ENCODE results near the gene IGF2BP2. TPM values are rescaled to one million over a fixed set of nuclear protein-coding genes. Genes with fewer than 3 reads are reported as not detected.

The IGF2BP2 gene
- total RNA-seq, 1 experiment from 2014 or later: 135 TPM

- no peak for TF ChIP-seq ZNF274 (IDR thresholded peaks at IDR 0.05; ENCODE audit: low read depth, low read length)
Measured at GRCh38 chr3:185713015-185713414, 111.8 kb downstream of the IGF2BP2 start (continued).

- H3K27ac ChIP-seq (ENCODE audit: low read depth, low read length): no peak overlapping the region
- peaks cover 23% of the 10 kb centered on the region; the same call in 1 of the 2 replicates for H4K20me1 ChIP-seq (ENCODE audit: insufficient read depth)
- H3K9me3 ChIP-seq (ENCODE audit: control insufficient read depth in 1 of 2, insufficient read depth in 1 of 2, low read depth in 1 of 2, low read length in 2 of 2): no peaks in the 10 kb centered on the region
- BruUV-seq (replicated peaks): no TSS peak
- peaks cover 99% of the 10 kb centered on the region for H3K79me2 ChIP-seq (ENCODE audit: insufficient read depth, low read length)
- no peak overlapping the region for H3K4me3 ChIP-seq (replicated peaks in 1 of 2; ENCODE audit: low read depth in 1 of 2, low read length in 2 of 2)
- ChIA-PET POLR2A (no interaction called here), RAD21 (ENCODE audit: low non-redundant PET in 1 of 2, low total read pairs in 2 of 2, uncharacterized antibody in 2 of 2, unreplicated experiment in 2 of 2) (no interaction called here), CTCF (interaction anchor here (1.1 kb wide), 1 partner anchor 52 kb away, joined by 3 read pairs; no protein-coding TSS in a partner anchor)
- no peak overlapping the region for H2AFZ ChIP-seq (ENCODE audit: low read depth, low read length, poor library complexity, severe bottlenecking)
- ATAC-seq (no peak), DNase-seq (ENCODE audit: low read depth, low spot score) (no peak)
- intact Hi-C loops (cut with micrococcal nuclease): no loop called here
- H3K4me2 ChIP-seq (ENCODE audit: low read length): no peak overlapping the region
- H3K27me3 ChIP-seq (ENCODE audit: insufficient read depth, low read length): no peaks in the 10 kb centered on the region
- H3K9me2 ChIP-seq (ENCODE audit: insufficient read depth): no peaks in the 10 kb centered on the region
- no peak overlapping the region for H3K9ac ChIP-seq (ENCODE audit: low read length)
- H3K4me1 ChIP-seq (ENCODE audit: control insufficient read depth in 1 of 2, insufficient read depth in 2 of 2, low read length in 2 of 2): peaks cover 21 to 36% of the 10 kb centered on the region in 2 experiments
- TF ChIP-seq CBX3 (IDR thresholded peaks at IDR 0.05; ENCODE audit: low read depth) (no peak), EZH2phosphoT487 (IDR thresholded peaks at IDR 0.05; ENCODE audit: borderline replicate concordance) (no peak), RAD21 (IDR thresholded peaks at IDR 0.05; ENCODE audit: low read depth) (no peak), YY1 (IDR thresholded peaks at IDR 0.05; ENCODE audit: extremely low read depth, insufficient replicate concordance, low read depth, low read length) (no peak)
- H3K36me3 ChIP-seq (ENCODE audit: control insufficient read depth in 1 of 2, insufficient read depth in 2 of 2, low read length in 2 of 2): no peaks in the 10 kb centered on the region
Measured at GRCh38 chr3:185712337-185712736, 112.5 kb downstream of the IGF2BP2 start.

- H3K27ac ChIP-seq (ENCODE audit: low read depth, low read length): no peak overlapping the region
- DNase-seq (ENCODE audit: low read depth, low spot score) (no peak), ATAC-seq (no peak)
- peaks cover 23% of the 10 kb centered on the region; the same call in 1 of the 2 replicates for H4K20me1 ChIP-seq (ENCODE audit: insufficient read depth)
- no peaks in the 10 kb centered on the region for H3K27me3 ChIP-seq (ENCODE audit: insufficient read depth, low read length)
- no peaks in the 10 kb centered on the region for H3K9me2 ChIP-seq (ENCODE audit: insufficient read depth)
- no peak overlapping the region for H3K4me2 ChIP-seq (ENCODE audit: low read length)
- no peaks in the 10 kb centered on the region for H3K9me3 ChIP-seq (ENCODE audit: control insufficient read depth in 1 of 2, insufficient read depth in 1 of 2, low read depth in 1 of 2, low read length in 2 of 2)
- no peaks in the 10 kb centered on the region for H3K36me3 ChIP-seq (ENCODE audit: control insufficient read depth in 1 of 2, insufficient read depth in 2 of 2, low read length in 2 of 2)
- H2AFZ ChIP-seq (ENCODE audit: low read depth, low read length, poor library complexity, severe bottlenecking): no peak overlapping the region
- peaks cover 98% of the 10 kb centered on the region for H3K79me2 ChIP-seq (ENCODE audit: insufficient read depth, low read length)
- intact Hi-C loops (cut with micrococcal nuclease): no loop called here
- H3K9ac ChIP-seq (ENCODE audit: low read length): no peak overlapping the region
- ChIA-PET CTCF (interaction anchor here (1.1 kb wide), 1 partner anchor 51 kb away, joined by 3 read pairs; no protein-coding TSS in a partner anchor), POLR2A (no interaction called here), RAD21 (ENCODE audit: low non-redundant PET in 1 of 2, low total read pairs in 2 of 2, uncharacterized antibody in 2 of 2, unreplicated experiment in 2 of 2) (no interaction called here)
- H3K4me3 ChIP-seq (replicated peaks in 1 of 2; ENCODE audit: low read depth in 1 of 2, low read length in 2 of 2): no peak overlapping the region
- H3K4me1 ChIP-seq (ENCODE audit: control insufficient read depth in 1 of 2, insufficient read depth in 2 of 2, low read length in 2 of 2): peaks cover 14 to 26% of the 10 kb centered on the region in 2 experiments
- TF ChIP-seq SIN3A (IDR thresholded peaks at IDR 0.05; ENCODE audit: low read depth) (no peak), SP1 (IDR thresholded peaks at IDR 0.05; ENCODE audit: low read depth) (no peak), ZNF274 (IDR thresholded peaks at IDR 0.05; ENCODE audit: low read depth, low read length) (no peak), EGR1 (IDR thresholded peaks at IDR 0.05; ENCODE audit: low read depth) (no peak)
- BruUV-seq (replicated peaks): no TSS peak
Measured at GRCh38 chr3:185711255-185711870, 113.5 kb downstream of the IGF2BP2 start.

All from HCT116 (cell line).